Breast epithelium (tissue), 4 donors: ENCODE measurements around the gene LAMC2. TPM values are rescaled to one million over a fixed set of nuclear protein-coding genes. Genes with fewer than 3 reads are reported as not detected.

Experiments used
- DNase-seq, 2 donors: peaks; one replicate each; pipeline ENCODE4 v3.0.0-alpha.2; 2019; ENCODE audit warnings: low spot score in 2 of 2
- H3K27ac ChIP-seq, 2 donors: fragments of 200-600 bp; sonication (generic) in 1 of 2; one replicate each; pipeline ENCODE4 v1.5.1; 2016 to 2019; ENCODE audit warnings: mild to moderate bottlenecking in 1 of 2
- H3K27me3 ChIP-seq, 2 donors: fragments of 200-600 bp; sonication (generic) in 1 of 2; one replicate each; pipeline versions ENCODE4 v1.5.1 to v1.6.0; 2017 to 2019; ENCODE audit warnings: control low read depth in 1 of 2, mild to moderate bottlenecking in 1 of 2
- H3K36me3 ChIP-seq: fragments of 200-600 bp; one replicate; pipeline ENCODE4 v1.5.1; 2019
- H3K4me1 ChIP-seq, 2 donors: fragments of 200-600 bp; sonication (generic); one replicate each; pipeline ENCODE4 v1.5.1; 2016 to 2019; ENCODE audit warnings: control low read depth in 1 of 2
- H3K4me3 ChIP-seq, 3 donors: fragments of 200-600 bp; sonication (generic); 1 replicate in 2 of 3; 2 replicates in 1 of 3; pipeline ENCODE4 v1.5.1; 2016 to 2019; ENCODE audit warnings: mild to moderate bottlenecking in 3 of 3, moderate library complexity in 2 of 3
- H3K9me3 ChIP-seq, 2 donors: fragments of 200-600 bp; sonication (generic) in 1 of 2; one replicate each; pipeline ENCODE4 v1.5.1; 2016 to 2019; ENCODE audit warnings: control low read depth in 1 of 2
- CTCF ChIP-seq, 3 donors: fragments of 450-650 bp; IDR thresholded peaks; one replicate each; pipeline ENCODE4 v1.5.1; 2016 to 2017; ENCODE audit warnings: antibody characterized with exemption in 3 of 3, mild to moderate bottlenecking in 3 of 3, moderate library complexity in 3 of 3
- POLR2A ChIP-seq: fragments of 450-650 bp; IDR thresholded peaks from one replicate; pipeline ENCODE4 v1.6.1; 2016; ENCODE audit warnings: antibody characterized with exemption, mild to moderate bottlenecking, moderate library complexity
- POLR2AphosphoS5 ChIP-seq, 3 donors: sonication (generic); formaldehyde crosslinking; IDR thresholded peaks; one replicate each; pipeline ENCODE4 v1.6.1; 2017; ENCODE audit warnings: antibody characterized with exemption in 3 of 3
- intact Hi-C: fragments of 100-400 bp; cut with DNase I; formaldehyde crosslinking; loops from one replicate; pipeline ENCODE4 v1.15.1; 2023; ENCODE audit warnings: low total_unique reads
- total RNA-seq, 3 donors: library from RNA; depleted of rRNA; stranded (reverse); fragments of >200 nt; gene quantifications; one replicate each; pipeline ENCODE4 v1.1.0, GENCODE V29; 2016

The LAMC2 gene
- total RNA-seq, 3 donors from 2014 or later: 3.0 to 20.3 (median 16.4) TPM

GRCh38 chr1:183246436-183246835 is 60.4 kb downstream of the LAMC2 start:
- Histone ChIP-seq H3K27ac (no peak overlapping the region), H3K9me3 (no peaks in the 10 kb centered on the region), H3K27me3 (no peaks in the 10 kb centered on the region), H3K36me3 (no peaks in the 10 kb centered on the region), H3K4me3 (no peak overlapping the region), H3K4me1 (no peaks in the 10 kb centered on the region)
- intact Hi-C loops: no loop called here
- TF ChIP-seq POLR2AphosphoS5 (IDR thresholded peaks at IDR 0.05) (no peak), CTCF (IDR thresholded peaks at IDR 0.05) (no peak)
- no peak for DNase-seq

- Histone ChIP-seq H3K4me1 (no peaks in the 10 kb centered on the region), H3K27me3 (no peaks in the 10 kb centered on the region), H3K27ac (no peak overlapping the region), H3K9me3 (no peaks in the 10 kb centered on the region), H3K4me3 (no peak overlapping the region), H3K36me3 (no peaks in the 10 kb centered on the region)
- TF ChIP-seq POLR2A (no peak), POLR2AphosphoS5 (IDR thresholded peaks at IDR 0.05) (no peak), CTCF (IDR thresholded peaks at IDR 0.05) (no peak)
- no peak for DNase-seq
- intact Hi-C loops: no loop called here
These were observed 61.0 kb downstream of the LAMC2 start for GRCh38 chr1:183247066-183247465.

GRCh38 chr1:183247484-183247883 is 61.4 kb downstream of the LAMC2 start:
- TF ChIP-seq CTCF (IDR thresholded peaks at IDR 0.05) (no peak), POLR2A (no peak), POLR2AphosphoS5 (IDR thresholded peaks at IDR 0.05) (no peak)
- DNase-seq: no peak
- H3K9me3 ChIP-seq: no peaks in the 10 kb centered on the region

GRCh38 chr1:183247931-183248330 is 61.9 kb downstream of the LAMC2 start:
- H3K27me3 ChIP-seq: no peaks in the 10 kb centered on the region
- intact Hi-C loops: no loop called here
- TF ChIP-seq POLR2AphosphoS5 (IDR thresholded peaks at IDR 0.05) (no peak), POLR2A (no peak)
- no peaks in the 10 kb centered on the region for H3K4me1 ChIP-seq
- no peaks in the 10 kb centered on the region for H3K36me3 ChIP-seq
- H3K9me3 ChIP-seq: no peaks in the 10 kb centered on the region
- no peak overlapping the region for H3K27ac ChIP-seq
- no peak for DNase-seq
- H3K4me3 ChIP-seq: no peak overlapping the region

More at GRCh38 chr1:183247484-183247883, 61.4 kb downstream of the LAMC2 start:
- Histone ChIP-seq H3K27me3 (no peaks in the 10 kb centered on the region), H3K4me3 (no peak overlapping the region), H3K4me1 (no peaks in the 10 kb centered on the region), H3K36me3 (no peaks in the 10 kb centered on the region), H3K27ac (no peak overlapping the region)
- intact Hi-C loops: no loop called here

GRCh38 chr1:183248989-183249691 is 63.1 kb downstream of the LAMC2 start:
- Histone ChIP-seq H3K36me3 (no peaks in the 10 kb centered on the region), H3K27me3 (no peaks in the 10 kb centered on the region), H3K9me3 (no peaks in the 10 kb centered on the region), H3K27ac (no peak overlapping the region), H3K4me1 (no peaks in the 10 kb centered on the region), H3K4me3 (no peak overlapping the region)
- DNase-seq: no peak
- intact Hi-C loops: no loop called here
- no peak for TF ChIP-seq POLR2AphosphoS5 (IDR thresholded peaks at IDR 0.05)

- Histone ChIP-seq H3K36me3 (no peaks in the 10 kb centered on the region), H3K27me3 (no peaks in the 10 kb centered on the region), H3K4me1 (no peaks in the 10 kb centered on the region), H3K27ac (no peak overlapping the region), H3K4me3 (no peak overlapping the region), H3K9me3 (peaks cover 0 to 2% of the 10 kb centered on the region in 2 donors)
- intact Hi-C loops: no loop called here
- DNase-seq: no peak
- TF ChIP-seq CTCF (IDR thresholded peaks at IDR 0.05): no peak
- no peak for TF ChIP-seq POLR2A
- no peak for TF ChIP-seq POLR2AphosphoS5 (IDR thresholded peaks at IDR 0.05)
These were observed 63.9 kb downstream of the LAMC2 start for GRCh38 chr1:183249941-183250452.
